Esophagus squamous epithelium (tissue), 5 donors: ENCODE data around the gene FAM234A. TPM values are rescaled to one million over a fixed set of nuclear protein-coding genes. Genes with fewer than 3 reads are reported as not detected.

ENCODE experiments used
- DNase-seq: peaks from one replicate; lab custom pipeline; 2025; lab: John Stamatoyannopoulos, UW
- H3K27ac ChIP-seq, 4 donors: fragments of 200-600 bp; sonication (generic); one replicate each; pipeline ENCODE4 v1.5.1; 2016 to 2019; ENCODE audit warnings: mild to moderate bottlenecking in 1 of 4
- H3K27me3 ChIP-seq, 4 donors: fragments of 200-600 bp; sonication (generic); 1 replicate in 3 of 4; 2 replicates in 1 of 4; pipeline versions ENCODE4 v1.5.1 to v1.6.0; 2017 to 2021; ENCODE audit warnings: antibody characterized with exemption in 1 of 4
- H3K36me3 ChIP-seq, 3 donors: fragments of 200-600 bp; sonication (generic); one replicate each; pipeline ENCODE4 v1.5.1; 2016 to 2019
- H3K4me1 ChIP-seq, 3 donors: fragments of 200-600 bp; sonication (generic); one replicate each; pipeline ENCODE4 v1.5.1; 2017 to 2019
- H3K4me3 ChIP-seq, 4 donors: fragments of 200-600 bp; sonication (generic); 1 replicate in 3 of 4; 2 replicates in 1 of 4; pipeline ENCODE4 v1.5.1; 2016 to 2019; ENCODE audit warnings: mild to moderate bottlenecking in 2 of 4, moderate library complexity in 1 of 4
- H3K9me3 ChIP-seq, 3 donors: fragments of 200-600 bp; sonication (generic); one replicate each; pipeline ENCODE4 v1.5.1; 2016 to 2019
- POLR2A ChIP-seq, 4 donors: fragments of 450-650 bp; IDR thresholded peaks; one replicate each; pipeline ENCODE4 v1.6.1; 2017; ENCODE audit warnings: antibody characterized with exemption in 4 of 4, mild to moderate bottlenecking in 4 of 4, moderate library complexity in 3 of 4
- WGBS, 2 donors: methylation state at CpG; one replicate each; pipeline ENCODE4 v1.1.5; 2018; 5-methylcytosine and 5-hydroxymethylcytosine counted together
- intact Hi-C: fragments of 100-400 bp; cut with DNase I; formaldehyde crosslinking; loops from one replicate; pipeline ENCODE4 v1.15.0; 2022
- total RNA-seq, 4 donors: library from RNA; depleted of rRNA; stranded (reverse); fragments of >200 nt; gene quantifications; one replicate each; pipeline ENCODE4 v1.1.0, GENCODE V29; 2016
- TF ChIP-seq, protein P1 (sequence below), 6 experiments: fragments of 450-650 bp in 4 of 6; fragments of 200-600 bp in 2 of 6; sonication (generic) in 2 of 6; IDR thresholded peaks; one replicate each; pipeline ENCODE4 v1.5.1; 2016 to 2019; ENCODE audit warnings: antibody characterized with exemption in 6 of 6, mild to moderate bottlenecking in 4 of 6, moderate library complexity in 4 of 6
- donor health status: DM: yes; HTN: yes; CAD: no.

FAM234A gene
- total RNA-seq, 4 donors from 2014 or later, result 16.5 to 147 (median 60.0) TPM

- intact Hi-C loops, result no loop called here
- TF ChIP-seq POLR2A (IDR thresholded peaks at IDR 0.05), result no peak
- TF ChIP-seq, protein P1, sequence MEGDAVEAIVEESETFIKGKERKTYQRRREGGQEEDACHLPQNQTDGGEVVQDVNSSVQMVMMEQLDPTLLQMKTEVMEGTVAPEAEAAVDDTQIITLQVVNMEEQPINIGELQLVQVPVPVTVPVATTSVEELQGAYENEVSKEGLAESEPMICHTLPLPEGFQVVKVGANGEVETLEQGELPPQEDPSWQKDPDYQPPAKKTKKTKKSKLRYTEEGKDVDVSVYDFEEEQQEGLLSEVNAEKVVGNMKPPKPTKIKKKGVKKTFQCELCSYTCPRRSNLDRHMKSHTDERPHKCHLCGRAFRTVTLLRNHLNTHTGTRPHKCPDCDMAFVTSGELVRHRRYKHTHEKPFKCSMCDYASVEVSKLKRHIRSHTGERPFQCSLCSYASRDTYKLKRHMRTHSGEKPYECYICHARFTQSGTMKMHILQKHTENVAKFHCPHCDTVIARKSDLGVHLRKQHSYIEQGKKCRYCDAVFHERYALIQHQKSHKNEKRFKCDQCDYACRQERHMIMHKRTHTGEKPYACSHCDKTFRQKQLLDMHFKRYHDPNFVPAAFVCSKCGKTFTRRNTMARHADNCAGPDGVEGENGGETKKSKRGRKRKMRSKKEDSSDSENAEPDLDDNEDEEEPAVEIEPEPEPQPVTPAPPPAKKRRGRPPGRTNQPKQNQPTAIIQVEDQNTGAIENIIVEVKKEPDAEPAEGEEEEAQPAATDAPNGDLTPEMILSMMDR (IDR thresholded peaks at IDR 0.05), result no peak
Observed at GRCh38 chr16:293043-293775, 58.6 kb downstream of the FAM234A start.

DNA sequence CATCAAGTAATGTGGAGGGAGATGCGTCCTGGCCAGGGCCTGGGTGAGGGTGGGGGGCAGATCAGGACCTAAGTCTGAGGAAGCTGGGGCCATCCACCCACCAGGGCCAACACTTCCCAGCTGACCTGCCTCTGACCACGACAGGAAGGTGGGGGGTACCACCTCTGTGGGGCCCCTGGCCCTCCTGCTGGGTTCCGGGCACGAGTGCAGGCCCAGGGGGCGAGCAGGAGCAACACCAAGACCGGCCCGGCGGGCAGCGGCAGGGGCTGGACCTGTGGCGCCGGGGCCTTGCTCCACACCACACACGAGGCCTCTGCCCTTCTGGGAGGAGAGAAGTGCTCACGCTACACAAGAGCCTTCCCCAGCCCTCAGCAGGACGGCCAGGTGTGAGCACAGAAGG, 61.7 kb downstream of the FAM234A start:
- intact Hi-C loops, result no loop called here

More at GRCh38 chr16:293043-293775, 58.6 kb downstream of the FAM234A start:
- H3K9me3 ChIP-seq, result no peaks in the 10 kb centered on the region
- H3K36me3 ChIP-seq, result peaks cover 25 to 92% (median 34%) of the 10 kb centered on the region in 3 donors
- WGBS, 2 donors, result 79 to 91% methylated on average over 5 to 7 of the region's 32 CpGs
- no peak overlapping the region for H3K4me3 ChIP-seq
- no peak overlapping the region for H3K27ac ChIP-seq
- no peak for DNase-seq
- H3K4me1 ChIP-seq, result no peaks in the 10 kb centered on the region
- H3K27me3 ChIP-seq, result no peaks in the 10 kb centered on the region

GRCh38 chr16:296806-297510, 62.3 kb downstream of the FAM234A start:
- no peak for DNase-seq
- Histone ChIP-seq H3K4me1 (no peaks in the 10 kb centered on the region), H3K27ac (no peak overlapping the region), H3K4me3 (no peak overlapping the region), H3K9me3 (no peaks in the 10 kb centered on the region), H3K36me3 (peaks cover 14 to 89% (median 19%) of the 10 kb centered on the region in 3 donors), H3K27me3 (no peaks in the 10 kb centered on the region)
- no peak for TF ChIP-seq POLR2A (IDR thresholded peaks at IDR 0.05)
- TF ChIP-seq, protein P1 (IDR thresholded peaks at IDR 0.05), result no peak
- WGBS, 2 donors, result 69 to 76% methylated on average over 19 to 27 of the region's 37 CpGs
- intact Hi-C loops, result no loop called here

More for the DNA sequence above, 61.7 kb downstream of the FAM234A start:
- TF ChIP-seq POLR2A (IDR thresholded peaks at IDR 0.05), result no peak
- TF ChIP-seq, protein P1 (IDR thresholded peaks at IDR 0.05), result no peak
- DNase-seq, result no peak
- no peaks in the 10 kb centered on the region for H3K4me1 ChIP-seq
- no peak overlapping the region for H3K27ac ChIP-seq
- no peaks in the 10 kb centered on the region for H3K27me3 ChIP-seq
- H3K9me3 ChIP-seq, result no peaks in the 10 kb centered on the region
- WGBS, 2 donors, result 66% methylated on average over 2 of the region's 14 CpGs; no CpG with 5 or more reads in 1 of the 2 donors
- H3K4me3 ChIP-seq, result no peak overlapping the region
- H3K36me3 ChIP-seq, result peaks cover 18 to 89% (median 19%) of the 10 kb centered on the region in 3 donors

DNA sequence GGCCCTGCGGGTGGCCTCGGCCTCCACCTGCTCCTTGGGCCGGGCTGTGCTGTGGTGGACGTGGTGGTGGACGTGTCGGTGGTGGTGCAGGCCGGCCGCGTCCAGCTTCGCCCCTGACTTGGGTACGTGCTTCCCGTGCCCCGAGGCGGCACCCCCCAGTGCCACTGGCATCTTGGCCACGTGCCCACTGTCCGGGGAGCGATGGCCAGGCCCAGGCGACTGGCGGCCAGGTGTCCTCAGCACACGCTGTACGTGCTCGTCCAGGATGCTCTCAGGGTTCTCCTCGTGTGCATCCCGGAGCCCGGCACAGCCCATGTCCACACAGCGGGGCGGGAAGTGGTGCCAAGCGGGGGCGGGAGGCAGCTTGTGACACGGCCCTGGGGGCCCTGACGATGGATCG, 63.2 kb downstream of the FAM234A start:
- 79 to 94% methylated on average over 3 to 18 of the region's 32 CpGs for WGBS, 2 donors
- DNase-seq, result no peak
- intact Hi-C loops, result no loop called here
- peaks cover 14 to 89% (median 19%) of the 10 kb centered on the region in 3 donors for H3K36me3 ChIP-seq
- H3K27me3 ChIP-seq, result no peaks in the 10 kb centered on the region
- H3K9me3 ChIP-seq, result no peaks in the 10 kb centered on the region
- H3K27ac ChIP-seq, result no peak overlapping the region
- no peaks in the 10 kb centered on the region for H3K4me1 ChIP-seq
- no peak for TF ChIP-seq POLR2A (IDR thresholded peaks at IDR 0.05)
- TF ChIP-seq, protein P1 (IDR thresholded peaks at IDR 0.05), result no peak
- no peak overlapping the region for H3K4me3 ChIP-seq

- no peak for DNase-seq
- no peaks in the 10 kb centered on the region for H3K9me3 ChIP-seq
- TF ChIP-seq, protein P1 (IDR thresholded peaks at IDR 0.05), result no peak
- TF ChIP-seq POLR2A (IDR thresholded peaks at IDR 0.05), result no peak
- no peaks in the 10 kb centered on the region for H3K27me3 ChIP-seq
- no peak overlapping the region for H3K4me3 ChIP-seq
- H3K4me1 ChIP-seq, result peaks cover 0 to 6% (median 0%) of the 10 kb centered on the region in 3 donors
- no peak overlapping the region for H3K27ac ChIP-seq
- 88 to 95% methylated on average over 4 to 6 of the region's 6 CpGs for WGBS, 2 donors
- H3K36me3 ChIP-seq, result peaks cover 13 to 90% (median 13%) of the 10 kb centered on the region in 3 donors
- intact Hi-C loops, result no loop called here
Observed at GRCh38 chr16:301235-301634, 66.6 kb downstream of the FAM234A start.
